Mesendoderm (in vitro differentiated cells): Measurements from ENCODE around the gene MIX23.

Experiments used
- DNase-seq: peaks from one replicate; pipeline ENCODE4 v3.0.0; 2013
- H2AK5ac ChIP-seq: 2 replicates; pipeline ENCODE4 v1.6.1; 2013; ENCODE audit warnings: low read length, inconsistent platforms
- H2BK120ac ChIP-seq: 2 replicates; pipeline ENCODE4 v1.6.1; 2013; ENCODE audit warnings: low read depth, mild to moderate bottlenecking, low read length, moderate library complexity, mixed read lengths
- H2BK15ac ChIP-seq: replicated peaks from 2 replicates; pipeline ENCODE4 v1.6.1; 2013; ENCODE audit warnings: low read depth, mild to moderate bottlenecking, moderate library complexity
- H2BK5ac ChIP-seq: 2 replicates; pipeline ENCODE4 v1.6.1; 2013; ENCODE audit warnings: low read length, inconsistent platforms
- H3K18ac ChIP-seq: 2 replicates; pipeline ENCODE4 v1.6.1; 2013; ENCODE audit warnings: mild to moderate bottlenecking, low read length, mixed read lengths
- H3K23ac ChIP-seq: one replicate; pipeline ENCODE4 v1.6.1; 2013; ENCODE audit warnings: low read length
- H3K27ac ChIP-seq: 2 replicates; pipeline ENCODE4 v1.5.1; 2013; ENCODE audit warnings: low read depth, mild to moderate bottlenecking, inconsistent platforms, low read length, moderate library complexity
- H3K27me3 ChIP-seq: 2 replicates; pipeline ENCODE4 v1.6.1; 2013; ENCODE audit warnings: low read length, control low read depth, mild to moderate bottlenecking, inconsistent platforms; ENCODE audit not compliant: insufficient read depth, poor library complexity
- H3K36me3 ChIP-seq: 2 replicates; pipeline ENCODE4 v1.6.1; 2013; ENCODE audit warnings: low read length, inconsistent platforms; ENCODE audit not compliant: control insufficient read depth, insufficient read depth
- H3K4ac ChIP-seq: one replicate; pipeline ENCODE4 v1.6.1; 2013; ENCODE audit warnings: low read depth, mild to moderate bottlenecking, low read length, moderate library complexity
- H3K4me1 ChIP-seq: 2 replicates; pipeline ENCODE4 v1.6.1; 2013; ENCODE audit warnings: low read depth, low read length, inconsistent platforms; ENCODE audit not compliant: control insufficient read depth
- H3K4me2 ChIP-seq: 2 replicates; pipeline ENCODE4 v1.6.1; 2013; ENCODE audit warnings: low read length
- H3K4me3 ChIP-seq: 2 replicates; pipeline ENCODE4 v1.5.1; 2013; ENCODE audit warnings: mild to moderate bottlenecking, low read length
- H3K56ac ChIP-seq: one replicate; pipeline ENCODE4 v1.6.1; 2013; ENCODE audit warnings: low read length
- H3K79me1 ChIP-seq: 2 replicates; pipeline ENCODE4 v1.6.1; 2013; ENCODE audit warnings: low read length, inconsistent platforms
- H3K79me2 ChIP-seq: 2 replicates; pipeline ENCODE4 v1.6.1; 2013; ENCODE audit warnings: mild to moderate bottlenecking, low read length; ENCODE audit not compliant: control insufficient read depth, insufficient read depth
- H3K9ac ChIP-seq: 2 replicates; pipeline ENCODE4 v1.6.1; 2013; ENCODE audit warnings: low read length, inconsistent platforms
- H4K5ac ChIP-seq: one replicate; pipeline ENCODE4 v1.6.1; 2013; ENCODE audit warnings: low read length
- H4K8ac ChIP-seq: one replicate; pipeline ENCODE4 v1.6.1; 2013; ENCODE audit warnings: low read depth, mild to moderate bottlenecking, control low read depth, low read length, moderate library complexity
- WGBS: extraction: QIAGEN DNeasy Blood & Tissue Kit; methylation state at CpG from one replicate; pipeline ENCODE4 v1.1.7; 2013; ENCODE audit warnings: low lambda C conversion rate, missing lambda C conversion rate; ENCODE audit not compliant: insufficient coverage; ENCODE audit errors: extremely low coverage; 5-methylcytosine and 5-hydroxymethylcytosine counted together

The MIX23 gene

DNA sequence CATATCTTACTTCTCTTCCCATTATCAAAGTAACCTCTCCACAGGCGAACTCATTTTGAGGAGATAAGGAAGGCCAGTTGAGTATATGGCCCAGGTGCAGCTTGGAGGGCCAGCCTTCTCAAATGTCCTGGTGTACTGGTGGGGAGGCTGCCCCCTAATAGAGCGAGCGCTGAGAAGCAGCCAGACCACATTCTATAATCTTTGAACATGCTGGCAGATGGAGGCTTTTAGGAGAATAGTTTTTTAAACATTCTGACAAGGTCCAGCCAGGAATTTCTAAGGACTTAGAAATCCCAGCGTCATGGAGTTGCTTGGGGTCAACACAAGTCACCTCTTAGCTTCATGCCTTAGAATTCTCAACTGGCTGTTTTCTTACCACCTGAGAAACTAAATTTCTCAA is 27.1 kb upstream of the MIX23 start:
- Histone ChIP-seq H3K79me2 (peaks cover 4% of the 10 kb centered on the region), H3K18ac (no peak overlapping the region), H3K56ac (no peak overlapping the region), H3K4me3 (no peak overlapping the region), H3K23ac (no peak overlapping the region), H2BK5ac (no peak overlapping the region), H3K79me1 (peaks cover 2% of the 10 kb centered on the region), H3K36me3 (no peaks in the 10 kb centered on the region), H4K5ac (no peak overlapping the region), H3K9ac (no peak overlapping the region), H3K4me1 (no peaks in the 10 kb centered on the region), H4K8ac (no peak overlapping the region), H2BK120ac (no peak overlapping the region), H3K27me3 (no peaks in the 10 kb centered on the region), H3K27ac (no peak overlapping the region), H2BK15ac (no peak overlapping the region), H2AK5ac (no peak overlapping the region), H3K4me2 (no peak overlapping the region), H3K4ac (no peak overlapping the region)
- WGBS: no CpG with 5 or more reads among the region's 4 CpGs
- peak; percentile 14 for DNase-seq

DNA sequence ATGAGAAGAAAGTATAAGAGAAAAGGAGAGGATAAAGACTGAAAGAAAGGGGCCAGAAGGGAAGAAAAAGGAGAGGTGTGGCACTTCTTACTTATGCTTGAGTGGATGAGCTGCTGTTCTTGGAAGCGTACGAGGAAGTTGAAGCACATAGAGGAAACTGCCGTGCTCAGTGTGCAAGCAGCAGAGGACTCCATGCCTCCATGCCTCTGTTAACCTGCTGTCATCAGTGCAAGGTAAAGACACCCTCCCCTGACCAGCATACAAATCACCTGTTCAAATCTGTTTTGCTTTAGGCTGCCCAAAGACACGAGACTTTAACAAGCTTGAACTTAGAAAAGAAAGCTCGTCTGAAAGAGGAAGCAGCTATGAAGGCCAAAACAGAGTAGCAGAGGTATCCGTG is 26.4 kb upstream of the MIX23 start:
- no peak overlapping the region for H2BK5ac ChIP-seq
- no peak overlapping the region for H2BK15ac ChIP-seq
- H3K4me2 ChIP-seq: no peak overlapping the region
- H3K4ac ChIP-seq: no peak overlapping the region
- H2AK5ac ChIP-seq: no peak overlapping the region
- H3K27ac ChIP-seq: no peak overlapping the region
- no peak overlapping the region for H4K5ac ChIP-seq
- H3K9ac ChIP-seq: no peak overlapping the region
- H3K4me3 ChIP-seq: no peak overlapping the region
- no peak overlapping the region for H4K8ac ChIP-seq
- no CpG with 5 or more reads among the region's 6 CpGs for WGBS
- no peak overlapping the region for H3K23ac ChIP-seq
- no peaks in the 10 kb centered on the region for H3K79me2 ChIP-seq
- no peak overlapping the region for H2BK120ac ChIP-seq
- no peak overlapping the region for H3K18ac ChIP-seq
- no peak overlapping the region for H3K56ac ChIP-seq
- H3K4me1 ChIP-seq: no peaks in the 10 kb centered on the region
- H3K27me3 ChIP-seq: no peaks in the 10 kb centered on the region
- no peaks in the 10 kb centered on the region for H3K36me3 ChIP-seq
- no peak for DNase-seq
- H3K79me1 ChIP-seq: no peaks in the 10 kb centered on the region

DNA sequence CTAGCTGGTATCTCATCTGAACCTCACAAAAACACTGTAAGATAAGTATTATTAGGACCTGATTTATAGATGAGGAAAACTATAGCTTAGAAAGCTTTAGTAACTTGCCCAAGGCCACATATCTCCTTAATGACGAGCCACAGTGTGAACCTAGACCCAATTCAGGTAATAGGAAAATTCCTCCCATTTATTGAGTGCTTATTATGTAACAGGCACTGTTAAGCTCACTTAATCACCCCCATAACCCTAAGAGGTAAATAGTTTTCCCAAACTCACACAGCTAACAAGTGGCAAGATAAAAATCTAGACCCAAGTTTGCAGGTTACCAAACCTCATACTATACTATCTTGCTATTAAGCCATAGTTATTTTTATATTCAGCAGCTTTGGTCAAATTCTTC is 24.9 kb upstream of the MIX23 start:
- Histone ChIP-seq H3K18ac (no peak overlapping the region), H2BK5ac (no peak overlapping the region), H4K8ac (no peak overlapping the region), H3K4ac (no peak overlapping the region), H3K56ac (no peak overlapping the region), H2AK5ac (no peak overlapping the region), H3K9ac (no peak overlapping the region), H3K27me3 (no peaks in the 10 kb centered on the region), H3K4me3 (no peak overlapping the region), H3K27ac (no peak overlapping the region), H3K23ac (no peak overlapping the region), H3K79me2 (no peaks in the 10 kb centered on the region), H3K36me3 (no peaks in the 10 kb centered on the region), H2BK120ac (no peak overlapping the region), H3K4me1 (no peaks in the 10 kb centered on the region), H3K4me2 (no peak overlapping the region), H4K5ac (no peak overlapping the region), H3K79me1 (no peaks in the 10 kb centered on the region), H2BK15ac (no peak overlapping the region)
- DNase-seq: no peak
- no CpG with 5 or more reads among the region's 1 CpG for WGBS

DNA sequence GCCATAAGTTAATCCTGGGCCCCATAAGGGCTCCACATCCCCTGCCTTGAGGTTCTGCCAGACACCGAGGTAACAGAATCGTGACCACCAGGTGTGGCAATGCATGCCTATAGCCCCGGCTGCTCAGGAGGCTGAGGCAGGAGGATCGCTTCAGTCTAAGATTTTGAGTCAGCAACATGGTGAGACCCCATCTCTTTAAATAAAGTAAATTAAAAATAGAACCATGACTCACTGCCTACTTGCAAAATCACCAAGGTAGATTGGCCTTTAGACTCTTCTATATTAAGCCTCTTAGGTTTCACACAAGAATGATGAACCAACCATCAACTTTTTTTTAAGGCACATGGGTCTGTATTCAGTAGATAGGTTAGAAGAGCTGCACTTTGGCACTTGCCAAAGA is 23.2 kb upstream of the MIX23 start:
- Histone ChIP-seq H3K56ac (no peak overlapping the region), H3K23ac (no peak overlapping the region), H3K27me3 (no peaks in the 10 kb centered on the region), H3K9ac (no peak overlapping the region), H3K27ac (no peak overlapping the region), H2AK5ac (no peak overlapping the region), H2BK5ac (no peak overlapping the region), H3K18ac (no peak overlapping the region), H4K8ac (no peak overlapping the region), H3K4ac (no peak overlapping the region), H3K36me3 (no peaks in the 10 kb centered on the region), H3K4me3 (no peak overlapping the region), H2BK15ac (no peak overlapping the region), H2BK120ac (no peak overlapping the region), H3K79me2 (no peaks in the 10 kb centered on the region), H3K4me1 (no peaks in the 10 kb centered on the region), H4K5ac (no peak overlapping the region), H3K79me1 (no peaks in the 10 kb centered on the region), H3K4me2 (no peak overlapping the region)
- WGBS: no CpG with 5 or more reads among the region's 4 CpGs
- no peak for DNase-seq

DNA sequence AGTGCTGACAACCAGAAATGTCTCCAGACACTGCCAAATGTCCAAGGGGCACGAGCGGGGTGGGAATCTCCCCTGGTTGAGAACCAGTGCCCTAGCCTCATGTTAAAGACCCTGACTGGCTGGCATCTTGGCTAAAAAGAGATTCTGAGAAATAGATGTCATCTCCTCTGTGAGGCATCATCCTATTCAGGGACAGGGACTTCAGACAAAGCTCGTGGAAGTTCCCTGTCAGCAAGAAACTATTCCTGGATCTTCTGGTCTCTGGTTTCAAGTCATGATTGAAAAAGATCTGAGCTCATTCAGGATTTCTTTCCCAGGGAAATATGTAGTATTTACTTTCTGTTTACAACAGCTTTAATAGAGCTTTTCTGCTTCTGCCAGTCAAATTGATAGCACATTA is 22.0 kb upstream of the MIX23 start:
- Histone ChIP-seq H3K56ac (no peak overlapping the region), H3K36me3 (no peaks in the 10 kb centered on the region), H3K79me2 (no peaks in the 10 kb centered on the region), H2AK5ac (no peak overlapping the region), H3K23ac (no peak overlapping the region), H3K79me1 (no peaks in the 10 kb centered on the region), H3K18ac (no peak overlapping the region), H2BK120ac (no peak overlapping the region), H3K4me1 (no peaks in the 10 kb centered on the region), H4K5ac (no peak overlapping the region), H3K9ac (no peak overlapping the region), H3K4ac (no peak overlapping the region), H2BK15ac (no peak overlapping the region), H4K8ac (no peak overlapping the region), H3K4me3 (no peak overlapping the region), H3K4me2 (no peak overlapping the region), H3K27ac (no peak overlapping the region), H3K27me3 (no peaks in the 10 kb centered on the region), H2BK5ac (no peak overlapping the region)
- no CpG with 5 or more reads among the region's 3 CpGs for whole genome bisulfite sequencing
- no peak for DNase-seq

DNA sequence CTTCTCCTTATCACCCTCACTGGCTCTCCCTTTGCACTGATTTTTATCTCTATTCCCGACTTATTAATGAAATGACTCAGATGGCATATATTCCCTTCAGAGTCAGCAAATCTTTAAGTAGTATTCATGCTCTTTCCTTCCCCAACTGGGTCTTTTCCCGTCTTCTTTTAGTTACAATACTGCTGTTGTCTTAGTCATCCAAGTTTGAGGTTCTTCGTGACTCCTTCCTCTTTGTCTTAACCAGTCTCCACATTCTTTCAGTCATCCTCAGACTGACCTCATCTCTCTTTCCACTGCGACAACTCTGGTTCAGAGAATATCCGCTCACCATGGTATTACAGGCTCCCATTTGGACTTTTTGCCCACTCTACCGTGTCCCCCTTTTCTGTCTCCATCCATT is 20.5 kb upstream of the MIX23 start:
- H2AK5ac ChIP-seq: no peak overlapping the region
- no peaks in the 10 kb centered on the region for H3K79me1 ChIP-seq
- no peak overlapping the region for H2BK15ac ChIP-seq
- H3K4ac ChIP-seq: no peak overlapping the region
- H3K4me2 ChIP-seq: no peak overlapping the region
- no peak overlapping the region for H3K18ac ChIP-seq
- no peak overlapping the region for H2BK5ac ChIP-seq
- no peak overlapping the region for H4K8ac ChIP-seq
- WGBS: no CpG with 5 or more reads among the region's 6 CpGs
- no peak overlapping the region for H3K23ac ChIP-seq
- no peak overlapping the region for H3K56ac ChIP-seq
- no peaks in the 10 kb centered on the region for H3K36me3 ChIP-seq
- H3K4me3 ChIP-seq: no peak overlapping the region
- no peak overlapping the region for H3K9ac ChIP-seq
- no peak overlapping the region for H4K5ac ChIP-seq
- H3K4me1 ChIP-seq: no peaks in the 10 kb centered on the region
- H3K27me3 ChIP-seq: no peaks in the 10 kb centered on the region
- DNase-seq: no peak
- H3K79me2 ChIP-seq: no peaks in the 10 kb centered on the region
- H3K27ac ChIP-seq: no peak overlapping the region
- no peak overlapping the region for H2BK120ac ChIP-seq
